NCI-H345 treated with DMSO at 0.1 percent for 48 hours (cell line): ENCODE measurements around the gene DUSP21.
"Not testable (repeated sequence)": the region's sequence is repeated elsewhere in the genome, so short reads cannot be mapped to it uniquely, and the experiment has no call there.

Experiments used
- DNase-seq: peaks from one replicate; lab custom pipeline; 2025; ENCODE audit not compliant: unreplicated experiment; lab: John Stamatoyannopoulos, UW

The DUSP21 gene

DNA sequence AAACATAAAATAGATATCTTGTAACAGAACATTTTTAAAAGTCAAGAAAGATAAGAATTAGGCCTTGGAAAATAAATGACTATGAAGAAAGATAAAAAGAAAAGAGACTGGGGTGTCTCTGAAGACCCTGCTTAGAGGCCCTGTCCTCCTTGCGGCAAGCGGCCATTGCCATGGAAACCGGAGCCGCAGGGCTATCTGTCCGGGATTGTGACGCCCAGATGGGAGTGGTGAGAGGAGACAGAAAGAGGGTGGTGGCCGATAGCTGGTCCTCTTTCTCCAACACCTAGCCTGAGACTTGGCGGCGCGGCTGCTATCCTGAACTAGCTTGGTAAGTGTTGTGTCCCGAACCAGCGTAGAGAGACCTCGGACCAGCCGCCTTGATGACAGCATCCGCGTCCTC, at the start of gene DUSP21:
Gene DUSP21 (plus strand): TSS at position 269 of the 400 bp plus-strand sequence. CDS start 112 bp downstream, at position 381.
- no peak for DNase-seq

DNA sequence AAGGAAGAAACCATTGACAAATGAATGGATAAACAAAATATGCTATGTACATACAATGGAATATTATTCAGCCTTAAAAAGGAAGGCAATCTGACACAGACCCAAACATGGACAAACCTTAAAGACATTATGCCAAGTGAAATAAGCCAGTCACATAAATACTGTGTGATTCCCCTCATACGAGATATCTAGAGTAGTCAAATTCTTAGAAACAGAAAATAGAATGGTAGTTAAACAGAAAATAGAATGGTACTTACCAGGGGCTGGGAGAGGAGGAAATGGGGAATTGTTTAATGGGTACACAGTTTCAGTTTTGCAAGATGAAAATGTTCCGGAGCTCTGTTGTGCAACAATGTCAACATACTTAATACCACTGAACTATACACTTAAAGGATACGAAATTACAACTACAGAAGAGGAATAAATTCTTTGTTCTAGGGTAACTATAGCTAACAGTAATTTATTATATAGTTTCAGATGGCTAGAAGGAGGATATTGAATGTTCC, 47.8 kb upstream of the DUSP21 start:
- no peak for DNase-seq

DNA sequence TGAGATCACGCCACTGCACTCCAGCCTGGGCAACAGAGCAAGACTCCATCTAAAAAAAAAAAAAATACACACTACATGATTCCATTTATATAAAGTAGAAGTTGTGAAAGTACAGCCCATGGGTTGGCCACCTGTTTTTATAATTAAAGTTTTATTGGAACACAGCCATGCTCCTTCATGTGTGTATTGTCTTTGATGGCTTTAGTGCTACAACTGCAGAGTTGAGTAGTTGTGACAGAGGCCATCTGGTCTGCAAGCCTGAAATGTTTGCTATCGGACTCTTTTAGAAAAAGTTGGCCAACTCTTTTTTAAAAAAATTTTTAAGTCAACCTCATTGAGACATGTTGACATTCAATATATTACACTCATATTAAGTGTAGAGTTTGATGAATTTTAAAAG, 41.2 kb upstream of the DUSP21 start:
- no peak for DNase-seq

DNA sequence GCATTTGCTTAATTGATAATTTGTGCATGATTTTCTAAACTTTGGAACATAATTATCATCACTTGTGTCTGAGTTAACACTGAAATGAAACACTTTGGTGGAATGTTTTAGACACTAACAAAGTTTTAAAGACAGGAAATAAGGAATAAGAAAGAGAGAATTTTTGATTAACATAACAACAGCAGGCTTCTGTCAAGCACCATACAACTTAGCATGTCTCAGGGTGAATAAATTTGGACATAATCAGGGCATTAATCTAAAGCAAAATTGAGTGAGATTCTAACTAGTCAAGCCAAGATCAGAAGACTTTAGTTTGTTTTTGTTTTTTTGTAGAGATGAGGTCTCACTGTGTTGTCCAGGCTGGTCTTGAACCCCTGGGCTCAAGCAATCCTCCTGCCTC, 28.1 kb upstream of the DUSP21 start:
- no peak for DNase-seq

DNA sequence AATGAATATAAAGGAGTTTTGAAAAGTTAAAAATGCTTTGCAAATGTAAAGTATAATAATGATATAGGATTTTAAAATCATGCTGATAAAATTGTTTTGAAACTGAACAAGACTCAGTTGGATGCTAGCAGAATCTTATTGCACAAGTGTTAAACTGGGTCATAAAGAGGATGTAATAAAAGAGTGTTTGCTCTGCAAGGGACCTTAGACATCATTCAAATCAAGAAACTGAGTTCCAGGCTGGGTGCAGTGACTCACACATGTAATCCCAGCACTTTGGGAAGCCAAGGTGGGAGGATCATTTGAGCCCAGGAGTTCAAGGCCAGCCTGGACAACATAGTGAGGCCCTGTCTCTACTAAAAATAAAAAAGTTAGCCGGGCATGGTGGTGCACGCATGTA, 27.5 kb upstream of the DUSP21 start:
- no peak for DNase-seq

DNA sequence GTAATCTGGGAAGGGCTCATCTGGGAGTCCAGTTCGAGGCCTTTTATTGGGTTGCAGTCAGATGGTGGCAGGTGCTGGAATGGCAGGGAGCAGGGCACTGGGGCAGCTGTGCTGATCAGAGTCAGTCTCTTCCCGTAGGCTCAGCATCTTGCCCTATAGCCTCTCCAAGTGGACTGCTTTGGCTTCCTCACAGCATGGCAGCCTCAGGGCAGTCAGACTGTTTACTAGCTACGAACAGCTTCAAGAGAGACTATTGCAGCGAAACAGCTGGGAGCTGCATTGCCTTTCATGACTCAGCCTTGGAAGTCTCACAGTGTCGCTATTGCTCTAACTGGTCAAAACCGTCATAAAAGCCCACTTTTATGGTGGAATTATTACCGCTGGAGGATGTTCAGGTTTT, 26.8 kb upstream of the DUSP21 start:
- DNase-seq, result no peak

DNA sequence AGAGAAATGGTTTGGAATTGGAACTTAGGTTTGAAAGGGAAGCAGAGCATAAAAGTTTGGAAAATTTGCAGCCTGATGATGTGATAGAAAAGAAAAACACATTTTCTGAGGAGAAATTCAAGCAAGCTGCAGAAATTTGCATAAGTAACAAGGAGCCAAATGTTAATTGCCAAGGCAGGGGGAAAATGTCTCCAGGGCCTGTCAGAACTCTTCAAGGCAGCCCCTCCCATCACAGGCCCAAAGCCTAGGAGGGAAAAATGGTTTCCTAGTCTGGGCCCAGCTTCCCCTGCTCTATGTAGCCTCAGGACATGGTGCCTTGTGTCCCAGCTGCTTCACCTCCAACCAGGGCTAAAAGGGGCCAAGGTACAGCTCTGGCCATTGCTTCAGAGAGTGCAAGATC, 21.2 kb upstream of the DUSP21 start:
- DNase-seq, result no peak

DNA sequence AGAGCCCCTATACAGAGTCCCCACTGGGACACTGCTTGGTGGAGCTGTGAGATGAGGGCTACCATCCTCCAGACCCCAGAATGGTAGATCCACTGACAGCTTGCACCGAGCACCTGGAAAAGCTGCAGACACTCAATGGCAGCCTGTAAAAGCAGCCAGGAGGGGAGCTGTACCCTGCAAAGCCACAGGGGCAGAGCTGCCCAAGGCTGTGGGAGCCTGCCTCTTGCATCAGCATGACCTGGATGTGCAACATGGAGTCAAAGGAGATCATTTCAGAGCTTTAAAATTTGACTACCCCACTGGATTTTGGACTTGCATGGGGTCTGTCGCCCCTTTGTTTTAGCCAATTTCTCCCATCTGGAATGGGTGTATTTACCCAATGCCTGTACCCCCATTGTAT, 20.6 kb upstream of the DUSP21 start:
- not testable (repeated sequence) for DNase-seq

DNA sequence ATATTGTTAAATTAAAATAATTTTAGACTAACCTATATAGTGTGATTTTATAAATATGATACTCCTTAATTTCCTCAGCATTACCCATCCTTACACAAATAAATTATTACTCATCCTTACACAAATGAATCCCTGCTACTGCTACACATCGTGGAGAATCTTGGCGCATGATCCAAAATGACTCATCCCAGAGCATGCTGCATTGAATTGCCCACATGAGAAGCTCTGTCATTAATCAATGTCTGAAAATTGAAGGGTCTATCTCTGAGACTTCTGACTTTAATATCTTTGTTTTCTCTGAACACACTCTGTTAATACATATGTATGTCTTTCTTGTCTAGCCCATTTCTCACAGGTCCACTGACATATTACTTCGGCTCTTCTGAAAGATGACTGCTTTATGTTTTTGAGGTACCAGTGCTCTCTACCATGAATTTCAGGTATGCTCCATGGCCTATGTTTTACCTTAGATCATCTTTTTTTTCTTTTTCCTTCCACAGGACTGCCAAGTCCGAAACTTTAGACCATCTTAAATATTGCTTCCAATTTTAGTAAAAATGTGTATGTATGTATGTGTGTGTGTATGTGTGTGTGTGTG, 15.7 kb upstream of the DUSP21 start:
- no peak for DNase-seq

DNA sequence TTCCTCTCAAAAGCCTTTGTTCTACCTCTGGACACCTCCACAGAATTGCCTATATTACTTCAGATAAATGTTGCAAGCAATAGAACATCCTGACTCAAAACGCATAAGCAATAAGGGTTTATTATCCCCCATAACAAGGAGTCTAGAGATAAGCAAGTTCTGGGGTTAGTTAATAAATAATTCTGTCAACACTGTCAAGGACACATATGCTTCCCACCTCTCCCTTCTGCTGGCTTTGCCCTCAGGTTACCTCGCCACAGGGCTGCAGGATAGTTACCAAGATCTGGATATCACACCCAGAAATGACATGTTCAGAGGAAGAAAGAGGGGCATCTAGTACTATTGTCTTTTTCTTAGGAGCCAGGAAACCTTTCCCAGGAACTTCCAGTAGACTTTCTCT, 14.0 kb upstream of the DUSP21 start:
- DNase-seq, result no peak

DNA sequence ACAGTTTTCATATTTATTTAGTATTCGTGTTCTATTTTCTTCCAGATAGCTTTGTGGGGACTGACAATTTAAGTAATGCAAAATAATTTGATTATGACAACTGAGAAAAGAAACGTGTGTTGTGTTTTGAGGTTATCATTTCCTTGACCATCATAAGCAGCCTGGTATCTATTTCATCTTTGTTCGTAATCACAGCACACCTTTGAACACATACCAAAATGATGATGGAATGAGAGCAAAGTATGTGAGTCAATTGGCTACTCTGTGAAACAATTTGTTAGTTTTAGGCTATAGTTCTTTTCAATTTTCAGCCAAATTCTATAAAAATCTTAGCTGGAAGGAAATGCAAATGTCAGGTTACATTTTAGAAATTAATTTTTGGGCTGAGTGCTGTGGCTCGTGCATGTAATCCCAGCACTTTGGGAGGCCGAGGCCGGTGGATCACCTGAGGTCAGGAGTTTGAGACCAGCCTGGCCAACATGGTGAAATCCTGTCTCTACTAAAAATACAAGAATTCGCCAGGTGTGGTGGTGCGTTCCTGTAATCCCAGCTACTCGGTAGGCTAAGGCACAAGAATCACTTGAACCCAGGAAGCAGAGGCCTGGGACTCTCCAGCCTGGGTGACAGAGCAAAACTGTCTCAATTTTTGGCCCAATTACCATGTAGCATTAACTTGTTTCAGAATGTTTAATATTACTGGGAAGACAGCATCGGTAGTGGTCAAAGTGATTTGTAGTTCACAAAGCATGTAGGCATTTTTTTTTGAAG, 1.1 kb upstream of the DUSP21 start:
- DNase-seq, result no peak

DNA sequence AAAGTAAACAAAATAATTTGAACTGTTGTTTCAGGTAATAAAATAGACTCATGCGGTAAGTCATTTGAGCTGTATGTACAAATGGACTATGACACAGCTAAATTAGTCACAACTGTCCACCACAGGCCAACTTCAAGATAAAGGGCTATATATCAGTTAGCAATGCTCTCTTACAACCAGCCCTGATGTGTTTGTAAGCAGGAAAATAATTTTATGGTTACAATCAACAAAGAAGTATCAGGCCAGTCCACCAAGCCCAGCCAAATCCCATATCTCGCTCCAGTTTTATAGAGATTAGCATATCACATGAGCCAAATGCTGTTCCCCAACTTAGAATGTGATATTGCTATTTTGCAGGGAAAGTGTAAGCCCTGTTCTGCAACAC, 511 bp upstream of the DUSP21 start:
- no peak for DNase-seq

DNA sequence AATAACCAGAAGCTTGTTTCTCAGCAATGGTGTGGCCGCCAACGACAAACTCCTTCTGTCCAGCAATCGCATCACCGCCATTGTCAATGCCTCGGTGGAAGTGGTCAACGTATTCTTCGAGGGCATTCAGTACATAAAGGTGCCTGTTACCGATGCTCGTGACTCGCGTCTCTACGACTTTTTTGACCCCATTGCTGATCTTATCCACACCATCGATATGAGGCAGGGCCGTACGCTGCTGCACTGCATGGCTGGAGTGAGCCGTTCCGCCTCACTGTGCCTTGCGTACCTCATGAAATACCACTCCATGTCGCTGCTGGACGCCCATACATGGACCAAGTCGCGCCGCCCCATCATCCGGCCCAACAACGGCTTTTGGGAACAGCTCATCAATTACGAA, 383 bp downstream of the DUSP21 start:
- DNase-seq, result no peak

DNA sequence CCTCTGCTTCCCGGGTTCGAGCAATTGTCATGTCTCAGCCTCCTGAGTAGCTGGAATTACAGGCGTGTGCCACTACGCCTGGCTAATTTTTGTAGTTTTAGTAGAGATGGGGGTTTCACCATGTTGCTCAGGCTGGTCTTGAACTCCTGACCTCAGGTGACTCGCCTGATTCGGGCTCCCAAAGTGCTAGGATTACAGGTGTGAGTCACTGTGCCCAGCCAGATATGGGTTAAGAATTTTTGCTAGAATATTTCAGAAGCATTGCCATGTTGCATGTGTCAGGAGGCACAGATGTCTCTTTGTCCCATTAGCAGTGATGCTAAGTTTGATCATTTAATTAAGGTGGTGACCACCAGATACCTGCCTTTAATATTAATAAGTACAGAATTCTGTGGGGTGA, 7.1 kb downstream of the DUSP21 start:
- not testable (repeated sequence) for DNase-seq

DNA sequence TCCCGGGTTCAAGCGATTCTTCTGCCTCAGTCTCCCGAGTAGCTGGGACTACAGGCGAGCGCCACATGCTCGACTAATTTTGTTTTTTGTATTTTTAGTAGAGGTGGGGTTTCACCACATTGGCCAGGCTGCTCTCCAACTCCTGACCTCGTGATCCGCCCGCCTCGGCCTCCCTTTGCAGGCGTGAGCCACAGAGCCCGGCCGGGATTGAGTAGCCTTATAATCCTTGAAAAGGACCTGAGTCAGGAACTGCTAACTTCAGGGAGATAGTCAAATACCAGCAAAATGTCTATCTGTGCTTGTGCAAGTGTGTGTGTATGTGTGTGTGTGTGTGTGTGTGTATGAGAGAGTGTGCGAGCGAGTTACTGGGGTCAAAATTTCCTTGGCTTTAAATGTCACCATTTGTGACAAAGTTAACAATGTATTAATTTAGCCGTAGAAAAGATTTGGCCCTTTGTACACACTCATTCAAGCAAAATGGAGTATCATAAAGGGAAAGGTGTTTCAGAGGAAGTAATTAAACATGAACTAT, 27.4 kb downstream of the DUSP21 start:
- DNase-seq, result no peak

DNA sequence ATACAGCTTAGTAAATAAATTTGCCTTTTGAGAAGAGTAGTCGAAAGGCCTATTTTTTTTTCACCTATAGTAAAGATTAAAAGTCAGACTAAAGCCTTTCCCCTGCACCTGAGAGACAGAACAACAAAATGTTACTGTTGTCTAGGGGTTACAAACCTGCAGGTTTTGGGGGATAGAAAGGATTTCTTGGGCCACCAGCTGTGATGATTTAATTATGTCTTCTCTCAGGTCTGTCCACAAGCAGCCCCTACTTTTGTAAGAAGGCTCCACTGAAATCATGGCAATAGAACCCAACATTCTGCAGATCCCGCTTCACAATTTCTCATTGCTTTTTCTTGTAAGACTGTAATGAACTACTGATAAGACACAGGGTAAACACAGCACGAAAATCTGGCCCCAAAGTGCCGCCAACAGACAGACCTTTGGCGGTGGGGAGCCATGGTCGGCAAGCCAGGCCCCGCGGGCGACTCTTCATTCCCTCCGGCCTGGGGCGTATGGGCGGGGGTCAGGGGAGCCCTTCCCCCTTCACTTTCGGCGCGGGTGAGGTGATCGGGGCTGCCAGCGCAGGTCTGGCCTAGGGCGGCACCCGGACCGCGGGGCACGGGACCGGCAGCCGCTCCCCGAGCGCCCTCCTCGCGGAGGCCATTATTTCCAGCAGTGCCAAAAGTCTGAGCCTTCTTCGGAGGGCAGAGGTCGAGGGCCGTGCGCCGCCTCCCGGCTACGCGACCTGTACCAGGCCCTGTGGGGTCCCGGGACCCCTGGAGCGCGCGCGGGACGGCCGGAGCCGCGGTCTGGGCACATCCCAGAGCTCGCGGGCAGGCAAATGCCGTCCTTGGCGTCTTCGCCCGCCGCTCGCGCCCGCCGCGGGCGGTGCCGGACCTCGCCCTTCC, 28.4 kb downstream of the DUSP21 start:
- no peak for DNase-seq

DNA sequence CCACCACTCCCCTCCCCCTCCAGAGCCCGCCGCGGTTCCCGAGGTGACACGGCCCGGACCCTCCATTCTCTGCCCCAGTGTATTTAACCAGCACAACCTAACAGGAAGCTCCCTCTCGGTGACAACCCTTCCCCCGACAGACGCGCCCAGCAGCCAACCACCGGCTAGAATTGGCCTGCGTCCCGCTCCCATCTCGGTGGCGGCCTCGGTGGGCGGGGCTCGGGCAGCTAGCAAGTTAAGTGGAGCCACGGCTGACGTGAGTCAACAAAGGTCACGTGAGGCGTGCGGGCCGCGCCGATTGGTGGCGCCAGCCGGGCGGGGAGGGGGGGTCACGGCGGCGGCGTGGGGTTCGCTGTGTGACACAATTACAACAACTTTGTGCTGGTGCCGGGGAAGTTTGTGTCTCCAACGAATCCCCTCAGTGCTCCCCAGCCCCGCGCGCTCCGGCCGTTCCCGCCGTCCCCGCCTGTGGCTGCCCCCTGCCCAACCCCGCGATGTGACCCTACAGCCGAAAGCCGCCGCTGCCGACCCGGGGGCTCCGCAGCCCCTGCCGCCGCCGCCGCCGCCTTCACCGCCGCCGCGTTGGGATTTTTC, 29.1 kb downstream of the DUSP21 start, which contains the start of gene KDM6A:
Gene KDM6A (plus strand): TSS at position 368 of the 594 bp plus-strand sequence. CDS start 364 bp downstream, outside the sequence.
- peak; percentile 86 for DNase-seq

DNA sequence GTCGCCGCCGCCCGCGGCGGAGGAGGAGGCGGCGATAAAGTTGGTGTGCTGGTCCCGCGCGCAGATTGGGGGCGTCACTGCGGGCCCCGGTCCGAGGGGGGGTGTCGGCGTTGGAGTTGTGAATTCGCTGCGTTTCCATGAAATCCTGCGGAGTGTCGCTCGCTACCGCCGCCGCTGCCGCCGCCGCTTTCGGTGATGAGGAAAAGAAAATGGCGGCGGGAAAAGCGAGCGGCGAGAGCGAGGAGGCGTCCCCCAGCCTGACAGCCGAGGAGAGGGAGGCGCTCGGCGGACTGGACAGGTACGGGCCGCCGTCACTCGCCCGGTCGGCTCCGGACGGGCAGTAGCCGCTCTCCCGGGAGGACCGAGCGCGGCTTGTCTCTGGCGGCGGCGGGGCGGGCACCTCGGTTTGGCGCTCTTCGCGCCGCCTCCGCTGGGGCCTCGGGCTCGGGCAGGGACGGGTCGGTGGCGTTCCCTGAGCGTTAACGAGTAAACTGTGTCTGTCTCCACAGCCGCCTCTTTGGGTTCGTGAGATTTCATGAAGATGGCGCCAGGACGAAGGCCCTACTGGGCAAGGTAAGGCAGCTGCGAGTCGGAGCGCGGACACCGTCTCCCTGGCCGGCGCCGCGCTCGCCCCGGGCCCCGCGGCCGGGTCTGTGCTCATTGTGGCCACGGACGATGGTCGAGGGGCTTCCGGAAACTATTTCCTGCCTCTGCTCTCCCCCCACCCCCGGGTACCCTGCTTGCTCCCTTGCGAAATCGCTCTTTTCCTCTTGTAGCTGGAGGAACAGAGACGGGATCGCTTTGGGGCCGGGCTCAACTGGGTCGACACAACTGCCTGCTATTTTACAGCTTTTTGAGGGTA, 29.8 kb downstream of the DUSP21 start:
- DNase-seq, result no peak

DNA sequence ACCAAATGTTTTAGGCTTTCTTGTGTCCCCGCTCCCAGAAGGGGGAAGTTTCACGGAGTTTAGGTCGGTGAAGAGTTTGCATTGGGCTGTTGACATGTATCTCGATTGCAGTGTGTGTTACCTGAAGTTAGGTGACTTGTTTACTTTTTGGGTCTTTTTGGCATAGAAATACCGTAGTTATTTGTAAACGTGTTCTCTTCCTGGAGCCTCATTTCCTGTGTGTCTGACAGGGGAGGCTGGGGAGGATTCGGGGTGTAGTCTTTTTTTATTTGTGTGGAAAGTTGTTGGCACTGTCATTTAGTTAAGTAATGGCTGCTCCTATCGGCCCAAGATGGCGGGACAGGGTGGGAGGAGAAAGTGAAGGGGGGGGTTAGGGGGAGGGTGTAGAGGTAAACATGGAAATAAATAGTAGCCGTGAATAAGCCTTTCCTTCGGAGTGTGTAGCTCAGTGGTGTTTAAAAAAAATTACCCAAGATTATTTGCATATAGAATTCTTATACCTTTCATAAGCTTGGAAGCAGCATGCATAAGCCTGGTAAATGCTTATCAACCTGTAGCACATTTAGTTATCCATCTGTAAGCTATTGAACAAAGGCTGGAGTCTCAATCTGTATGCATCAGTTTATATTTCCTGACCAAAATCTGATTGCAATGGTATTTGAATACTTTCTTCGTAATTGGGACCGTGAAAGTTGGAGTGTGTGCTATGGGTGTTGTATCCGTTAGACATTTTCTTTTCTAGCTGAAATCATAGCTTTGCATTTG, 30.8 kb downstream of the DUSP21 start:
- DNase-seq, result no peak
